HCEC 1CT (cell line): ENCODE results near the gene ZNF582.

Source experiments
- DNase-seq: peaks from one replicate; pipeline ENCODE4 v3.0.0-alpha.2; 2017

ZNF582 gene

DNA sequence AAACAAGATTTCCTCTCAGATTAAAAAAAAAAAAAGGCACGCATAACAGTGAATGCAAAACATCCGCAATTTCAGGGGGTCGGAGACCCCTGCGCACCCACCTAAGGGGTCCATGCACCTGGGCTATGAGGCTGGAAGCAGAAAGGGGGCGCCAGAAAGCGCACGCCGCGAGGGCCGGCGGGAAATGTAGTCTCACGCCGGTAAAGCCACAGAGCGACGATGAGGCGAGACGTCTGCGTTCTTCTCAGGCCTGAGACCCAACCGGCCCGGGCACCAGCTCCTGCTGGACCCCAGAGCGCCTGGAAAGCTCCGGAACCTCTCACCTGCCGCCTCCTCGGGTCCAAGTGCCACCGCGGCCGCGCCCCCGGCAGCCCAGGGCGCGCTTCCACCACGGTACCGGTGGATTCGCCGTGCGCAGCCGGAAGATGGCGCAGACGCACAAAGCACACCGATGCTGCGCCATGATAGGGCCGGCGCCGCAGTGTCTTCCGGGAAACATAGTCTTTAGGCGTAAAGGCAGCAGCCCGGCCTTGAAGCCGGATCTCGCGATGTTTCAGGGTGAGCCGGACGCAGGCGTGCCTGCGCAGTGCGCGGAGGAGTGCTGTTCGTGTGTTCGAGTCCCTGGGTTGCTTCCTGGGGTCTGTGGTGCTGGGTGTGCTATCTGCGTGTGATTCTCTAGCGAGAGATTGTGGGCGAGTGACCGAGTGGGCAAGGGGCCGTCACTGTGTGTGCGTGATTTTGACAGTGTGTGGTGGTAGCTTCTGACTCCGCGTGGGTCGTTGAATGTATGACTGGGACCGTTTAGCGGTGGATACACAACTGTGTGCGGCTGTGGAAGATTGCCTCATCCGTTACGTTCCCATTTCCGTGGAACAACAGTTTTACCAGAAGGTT, at the start of gene ZNF582:
TSS of gene ZNF582 (minus strand) at position 416 of the 894 bp plus-strand sequence. CDS start 1,782 bp downstream, outside the sequence.
- DNase-seq: peak; percentile 96

DNA sequence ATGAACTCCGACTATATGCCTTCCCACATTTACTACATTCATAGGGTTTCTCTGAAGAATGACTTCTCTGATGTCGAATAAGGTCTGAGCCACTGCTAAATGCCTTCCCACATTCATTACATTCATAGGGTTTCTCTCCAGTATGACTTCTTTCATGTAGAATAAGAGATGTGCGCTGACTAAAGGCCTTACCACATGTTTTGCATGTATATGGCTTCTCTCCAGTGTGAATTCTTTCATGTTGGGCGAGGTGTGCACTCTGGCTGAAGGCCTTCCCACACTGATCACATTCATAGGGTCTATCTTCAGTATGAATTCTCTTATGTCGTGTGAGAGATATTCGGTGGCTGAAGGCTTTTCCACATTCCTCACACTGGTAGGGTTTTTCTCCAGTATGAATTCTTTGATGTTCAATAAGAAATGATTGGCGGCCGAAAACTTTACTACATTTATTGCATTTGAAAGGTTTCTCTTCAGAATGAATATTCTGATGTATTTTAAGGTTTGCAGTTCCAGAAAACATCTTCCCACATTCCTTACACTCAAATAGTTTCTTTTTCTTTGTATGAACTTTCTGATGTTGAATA, 48.0 kb upstream of the ZNF582 start:
- DNase-seq: no peak

DNA sequence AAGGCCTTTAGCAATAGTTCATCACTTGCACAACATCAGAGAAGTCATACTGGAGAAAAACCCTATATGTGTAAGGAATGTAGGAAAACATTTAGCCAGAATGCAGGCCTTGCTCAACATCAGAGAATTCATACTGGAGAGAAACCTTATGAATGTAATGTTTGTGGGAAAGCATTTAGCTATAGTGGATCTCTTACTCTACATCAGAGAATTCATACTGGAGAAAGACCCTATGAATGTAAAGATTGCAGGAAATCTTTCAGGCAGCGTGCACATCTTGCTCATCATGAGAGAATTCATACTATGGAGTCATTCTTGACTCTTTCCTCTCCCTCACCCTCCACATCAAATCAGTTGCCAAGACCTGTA, 30.6 kb upstream of the ZNF582 start:
- no peak for DNase-seq

DNA sequence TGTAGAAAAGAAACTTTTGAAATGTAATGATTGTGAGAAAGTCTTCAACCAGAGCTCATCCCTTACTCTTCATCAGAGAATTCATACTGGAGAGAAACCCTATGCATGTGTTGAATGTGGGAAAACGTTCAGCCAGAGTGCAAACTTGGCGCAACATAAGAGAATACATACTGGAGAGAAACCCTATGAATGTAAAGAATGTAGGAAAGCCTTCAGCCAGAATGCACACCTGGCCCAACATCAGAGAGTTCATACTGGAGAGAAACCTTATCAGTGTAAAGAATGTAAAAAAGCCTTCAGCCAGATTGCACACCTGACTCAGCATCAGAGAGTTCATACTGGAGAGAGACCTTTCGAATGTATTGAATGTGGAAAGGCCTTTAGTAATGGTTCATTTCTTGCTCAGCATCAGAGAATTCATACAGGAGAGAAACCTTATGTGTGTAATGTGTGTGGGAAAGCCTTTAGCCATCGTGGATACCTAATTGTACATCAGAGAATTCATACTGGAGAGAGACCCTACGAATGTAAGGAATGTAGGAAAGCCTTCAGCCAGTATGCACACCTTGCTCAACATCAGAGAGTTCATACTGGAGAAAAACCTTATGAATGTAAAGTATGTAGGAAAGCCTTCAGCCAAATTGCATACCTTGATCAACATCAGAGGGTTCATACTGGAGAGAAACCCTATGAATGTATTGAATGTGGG, 30.1 kb upstream of the ZNF582 start:
- DNase-seq: no peak

DNA sequence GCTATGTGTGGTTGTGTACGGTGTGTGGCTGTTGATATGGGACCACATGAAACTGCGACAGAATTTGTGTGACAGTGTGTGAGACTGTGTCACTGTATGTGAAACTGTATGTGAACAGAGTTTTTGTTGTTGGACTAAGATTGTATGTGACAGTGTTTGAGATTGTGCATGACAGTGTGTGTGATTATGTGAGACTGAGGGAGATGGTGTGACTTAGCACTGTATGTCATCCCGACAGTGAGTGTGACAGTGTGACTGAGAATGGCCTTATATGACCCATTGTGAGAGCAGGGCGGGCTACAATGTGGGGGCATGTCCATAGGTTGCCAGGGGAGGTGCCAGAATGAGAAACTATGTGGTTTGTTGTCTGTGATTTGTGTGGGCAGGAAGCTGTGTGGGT, 11.7 kb upstream of the ZNF582 start:
- no peak for DNase-seq

DNA sequence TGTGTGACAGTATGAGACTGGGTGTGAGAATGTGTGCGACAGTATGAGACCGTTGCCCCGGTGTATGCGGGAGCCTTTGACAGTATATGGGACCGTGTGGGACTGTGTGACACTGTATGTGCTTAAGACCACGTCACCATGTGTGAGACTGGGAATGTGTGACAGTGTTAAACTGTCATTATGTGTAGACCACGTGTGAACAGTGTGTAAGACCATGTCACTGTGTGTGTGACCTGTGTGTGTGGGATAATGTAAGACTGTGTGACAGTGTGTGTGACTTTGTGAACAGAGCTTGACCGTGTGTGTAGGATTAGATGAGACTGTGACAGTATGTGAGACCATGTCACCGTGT, 11.3 kb upstream of the ZNF582 start:
- no peak for DNase-seq

DNA sequence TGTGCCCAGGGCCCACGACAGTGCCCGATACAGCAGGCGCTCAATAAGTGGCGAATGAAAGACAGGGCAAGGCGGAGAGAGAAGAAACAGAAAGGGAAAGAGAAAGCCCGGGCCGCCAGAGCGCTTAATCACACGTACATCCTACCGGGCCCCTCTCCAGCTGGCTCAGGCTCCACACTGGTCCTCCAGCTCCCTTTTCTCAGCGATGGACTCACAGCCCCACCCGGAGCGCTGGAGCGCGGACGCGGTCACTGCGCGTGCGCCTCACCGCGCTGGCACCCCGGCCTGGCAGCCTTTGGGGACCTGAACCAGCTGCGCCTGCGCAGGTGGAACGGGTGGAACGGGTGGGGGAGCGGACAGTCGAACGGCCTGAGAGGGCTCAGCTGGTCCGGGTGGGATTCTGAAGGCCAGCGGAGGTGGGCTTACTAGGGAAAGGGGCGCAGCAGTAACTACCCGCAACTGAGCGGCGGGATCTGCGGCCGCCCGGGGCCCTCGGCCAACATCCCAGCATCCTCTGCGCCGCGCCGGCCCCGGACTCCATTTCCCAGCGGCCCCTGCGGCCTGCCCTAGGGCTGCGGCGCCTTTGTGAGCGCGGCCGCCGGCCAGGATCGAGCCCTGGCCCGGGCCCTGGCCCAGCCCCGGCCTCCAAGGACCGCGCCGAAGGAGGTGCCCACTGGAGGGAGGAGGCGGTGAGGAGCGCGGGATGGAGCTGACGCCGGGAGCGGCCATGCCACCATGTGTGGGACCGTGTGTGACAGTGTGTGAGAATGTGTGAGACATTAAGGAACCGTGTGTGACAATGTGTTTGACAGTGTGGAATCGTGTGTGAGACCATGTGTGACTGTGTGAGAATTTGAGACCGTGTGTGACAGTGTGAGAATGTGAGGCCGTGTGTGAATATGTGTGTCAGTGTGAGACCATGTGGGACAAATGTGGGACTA, 10.7 kb upstream of the ZNF582 start, which contains the start of gene ZNF583:
TSS of gene ZNF583 (plus strand) at position 569 of the 941 bp plus-strand sequence. CDS start 2,783 bp downstream, outside the sequence.
- peak; percentile 94 for DNase-seq

DNA sequence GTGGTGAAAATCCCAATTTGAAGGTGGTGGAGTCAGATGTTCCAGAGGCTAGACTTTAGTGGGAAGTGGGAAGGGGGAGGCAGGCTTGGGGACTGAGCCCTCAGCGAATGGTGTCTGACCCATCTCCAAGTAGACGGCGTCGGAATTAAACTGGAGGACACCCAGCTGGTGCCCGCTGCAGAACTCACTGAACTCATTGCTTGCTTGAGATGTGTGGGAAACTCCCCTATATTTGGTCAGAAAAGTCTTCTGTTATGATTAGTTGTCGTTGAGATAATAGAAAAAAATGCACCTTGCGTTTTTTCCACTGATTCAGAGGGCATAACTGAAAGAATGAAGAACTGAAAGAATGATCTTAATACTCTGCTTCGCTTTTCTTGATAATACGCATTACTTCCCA, 9.9 kb upstream of the ZNF582 start:
- peak; percentile 13 for DNase-seq

DNA sequence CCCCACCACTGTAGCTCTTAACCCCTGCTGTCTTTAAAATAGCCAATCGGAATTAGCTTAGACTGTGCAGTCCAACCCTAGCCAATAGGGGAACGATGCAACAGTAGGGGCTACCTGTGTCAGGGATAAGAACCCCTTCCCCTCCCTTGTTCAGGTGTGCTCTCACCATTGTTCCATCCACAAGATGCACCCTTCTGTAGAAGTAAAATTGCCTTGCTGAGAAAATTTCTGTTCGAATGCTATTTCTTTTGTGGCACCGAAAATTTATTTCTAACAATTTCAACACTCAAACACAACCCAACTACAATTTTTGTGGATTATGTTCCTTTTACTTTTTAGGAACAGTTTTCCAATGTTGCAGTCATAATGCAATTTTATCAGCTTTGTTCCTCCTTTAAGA, 7.2 kb upstream of the ZNF582 start:
- DNase-seq: no peak

DNA sequence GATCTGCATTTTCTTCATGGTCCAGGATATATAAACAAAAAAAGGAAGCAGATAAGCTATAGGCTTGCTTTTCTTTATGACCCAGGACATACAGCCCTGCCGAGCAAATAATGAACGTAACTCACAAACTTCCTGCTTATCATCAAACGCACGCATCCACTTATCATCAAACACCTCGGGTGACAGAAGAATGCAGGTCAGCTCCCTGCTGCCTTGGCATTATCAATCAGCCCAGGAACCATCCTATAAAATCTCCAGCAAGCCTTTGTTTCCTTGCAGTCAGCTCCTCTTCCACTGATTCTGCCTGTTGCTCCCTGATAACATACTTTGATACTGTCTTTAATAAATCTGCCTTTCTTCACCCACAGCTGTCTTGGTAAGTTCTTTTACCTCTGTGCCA, 5.5 kb upstream of the ZNF582 start:
- DNase-seq: no peak

DNA sequence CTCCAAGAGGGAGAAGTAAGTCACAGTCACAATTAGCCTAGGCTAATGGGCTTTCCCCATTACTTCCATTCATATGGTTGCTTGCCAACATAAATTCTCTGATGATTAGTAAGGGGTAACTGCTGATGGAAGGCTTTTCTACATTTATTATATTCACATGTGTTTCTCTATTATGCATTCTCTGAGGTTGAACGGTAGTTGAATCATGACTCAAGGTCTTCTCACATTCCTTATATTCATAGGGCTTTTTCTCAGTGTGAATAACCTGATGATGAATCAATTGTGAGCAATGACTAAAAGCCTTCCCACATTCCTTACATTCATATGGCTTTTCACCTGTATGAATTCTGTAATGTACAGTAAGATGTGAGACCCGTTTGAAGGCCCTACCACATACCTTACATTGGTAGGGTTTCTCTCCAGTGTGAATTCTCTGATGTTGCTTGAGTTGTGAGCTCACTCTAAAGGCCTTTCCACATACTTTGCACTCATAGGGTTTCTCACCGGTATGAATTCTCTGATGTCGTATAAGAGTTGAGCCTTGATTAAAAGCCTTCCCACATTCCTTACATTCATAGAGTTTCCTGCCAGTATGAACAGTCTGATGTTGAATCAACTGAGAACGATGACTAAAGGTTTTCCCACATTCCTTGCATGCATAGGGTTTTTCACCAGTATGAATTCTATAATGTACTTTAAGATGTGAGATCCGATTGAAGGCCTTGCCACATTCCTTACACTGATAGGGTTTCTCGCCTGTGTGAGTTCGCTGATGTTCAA, 9.3 kb downstream of the ZNF582 start:
- DNase-seq: no peak

DNA sequence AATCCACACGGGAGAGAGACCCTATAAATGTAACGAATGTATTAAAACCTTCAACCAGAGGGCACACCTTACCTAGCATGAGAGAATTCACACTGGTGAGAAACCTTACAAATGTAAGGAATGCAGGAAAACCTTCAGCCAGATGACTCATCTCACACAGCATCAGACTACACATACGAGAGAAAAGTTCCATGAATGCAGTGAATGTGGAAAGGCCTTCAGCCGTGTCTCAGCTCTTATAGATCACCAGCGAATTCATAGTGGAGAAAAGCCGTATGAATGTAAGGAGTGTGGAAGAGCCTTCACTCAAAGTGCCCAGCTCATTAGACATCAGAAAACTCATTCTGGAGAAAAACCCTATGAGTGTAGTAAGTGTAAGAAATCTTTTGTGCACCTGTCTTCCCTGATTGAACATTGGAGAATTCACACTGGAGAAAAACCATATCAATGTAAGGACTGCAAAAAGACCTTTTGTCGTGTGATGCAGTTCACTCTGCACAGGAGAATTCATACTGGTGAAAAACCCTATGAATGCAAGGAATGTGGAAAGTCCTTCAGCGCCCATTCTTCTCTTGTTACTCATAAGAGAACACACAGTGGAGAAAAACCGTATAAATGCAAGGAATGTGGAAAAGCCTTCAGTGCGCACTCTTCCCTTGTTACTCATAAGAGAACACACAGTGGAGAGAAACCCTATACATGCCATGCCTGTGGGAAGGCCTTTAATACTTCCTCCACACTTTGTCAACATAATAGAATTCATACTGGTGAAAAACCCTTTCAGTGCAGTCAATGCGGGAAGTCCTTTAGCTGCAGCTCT, 16.0 kb downstream of the ZNF582 start:
- DNase-seq: no peak

DNA sequence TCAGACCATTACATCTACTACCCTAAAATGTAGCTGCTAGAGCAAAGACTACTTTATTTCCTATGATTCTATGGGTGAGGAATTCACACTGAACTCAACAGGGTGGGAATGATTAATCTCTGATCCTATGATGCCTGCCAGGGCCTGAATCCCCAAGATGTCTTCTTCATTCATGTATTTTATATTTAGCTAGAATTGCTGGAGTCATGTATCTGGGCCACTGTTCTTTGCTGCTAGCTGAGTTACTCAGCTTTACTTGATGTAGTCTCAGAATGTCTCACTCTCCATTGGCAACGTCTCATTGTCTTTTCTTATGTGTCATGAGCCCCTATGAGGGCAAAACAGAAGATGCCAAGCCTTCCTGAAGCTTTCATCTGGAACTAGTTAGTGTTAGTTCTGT, 21.1 kb downstream of the ZNF582 start:
- DNase-seq: no peak

DNA sequence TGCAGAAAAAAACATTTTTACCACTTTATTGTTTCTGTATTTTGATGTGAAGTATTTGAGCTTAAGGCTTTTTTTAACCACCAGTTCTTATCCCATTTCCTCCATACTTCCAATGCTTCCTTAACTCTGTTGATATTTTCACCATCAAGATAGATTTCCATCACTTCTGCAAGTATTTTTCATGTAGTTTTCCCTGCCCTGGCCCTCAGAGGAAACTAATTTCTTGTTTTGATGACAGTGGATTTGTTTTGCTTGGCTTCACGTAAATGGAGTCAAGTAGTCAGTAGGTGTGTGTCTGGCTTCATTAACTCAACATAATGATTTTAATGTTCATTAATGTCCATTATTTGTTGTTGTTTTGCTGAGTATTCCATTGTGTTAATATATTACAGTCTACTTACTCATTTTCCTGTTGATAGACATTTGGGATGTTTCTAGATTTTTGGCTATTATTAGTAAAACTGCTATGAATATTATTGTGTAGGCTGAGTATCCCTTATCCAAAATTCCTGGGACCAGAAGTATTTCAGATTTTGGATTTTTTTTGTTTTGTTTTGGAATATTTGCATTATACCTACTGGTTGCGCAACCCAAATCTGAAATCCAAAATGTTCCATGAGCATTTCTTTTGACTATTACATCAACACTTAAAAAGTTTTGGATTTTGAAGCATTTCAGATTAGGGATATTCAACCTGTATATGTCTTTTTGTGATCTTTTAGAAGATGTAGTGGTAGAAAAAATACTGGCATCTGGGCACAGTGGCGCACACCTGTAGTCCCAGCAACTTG, 23.3 kb downstream of the ZNF582 start:
- no peak for DNase-seq

DNA sequence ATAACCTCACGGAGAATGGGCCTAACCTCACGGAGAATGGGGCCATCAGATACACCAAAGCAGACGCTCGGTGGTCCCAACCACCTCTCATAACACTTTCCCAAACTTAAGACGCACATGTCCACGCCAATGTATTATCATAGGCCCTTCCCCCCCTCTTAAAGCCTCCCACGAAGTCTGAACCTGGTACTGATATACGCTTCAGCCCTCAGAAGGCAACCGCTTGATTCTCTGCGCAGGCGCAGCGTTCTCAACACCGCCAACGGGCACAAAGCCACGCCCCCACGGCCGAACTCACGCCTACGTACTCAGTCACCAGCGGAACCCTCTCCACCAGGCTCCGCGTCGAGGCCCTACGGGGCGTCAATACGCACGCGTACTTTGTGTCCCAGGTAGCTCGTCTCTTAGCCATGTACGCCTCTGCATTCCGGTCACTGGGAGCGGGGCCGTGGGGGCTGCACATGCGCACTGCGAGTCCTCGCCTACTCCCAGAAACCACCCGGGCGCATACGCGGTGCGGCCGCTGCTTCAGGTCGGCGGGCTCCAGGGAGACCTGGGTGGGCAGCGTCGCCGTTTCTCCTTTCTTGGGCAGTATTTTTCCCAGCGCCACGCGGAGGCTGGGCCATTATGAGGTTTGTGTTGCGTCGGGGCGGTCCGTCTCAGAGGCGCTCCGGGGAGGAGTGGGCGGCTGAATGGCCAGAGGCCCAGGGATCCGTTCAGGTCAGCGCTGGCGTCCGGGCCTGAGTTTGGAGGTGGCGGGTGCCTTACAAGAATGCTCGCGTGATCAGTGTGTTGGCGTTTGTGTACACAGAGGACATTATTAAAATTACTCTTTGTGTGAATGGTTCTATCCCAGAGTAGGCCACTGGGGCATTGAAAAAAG, 25.3 kb downstream of the ZNF582 start:
- DNase-seq: peak; percentile 49

DNA sequence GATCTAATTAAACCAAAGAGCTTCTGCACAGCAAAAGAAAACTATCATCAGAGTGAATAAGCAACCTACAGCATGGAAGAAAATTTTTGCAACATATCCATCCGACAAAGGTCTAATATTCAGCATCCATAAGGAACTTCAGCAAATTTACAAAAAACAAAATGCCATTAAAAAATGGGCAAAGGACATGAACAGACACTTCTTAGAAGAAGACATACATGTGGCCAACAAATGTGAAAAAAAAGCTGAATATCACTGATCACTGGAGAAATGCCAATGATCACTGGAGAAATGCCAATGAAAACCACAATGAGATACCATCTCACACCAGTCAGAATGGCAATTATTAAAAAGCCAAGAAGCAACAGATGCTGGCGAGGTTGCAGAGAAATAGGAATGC, 32.5 kb downstream of the ZNF582 start:
- DNase-seq: no peak

DNA sequence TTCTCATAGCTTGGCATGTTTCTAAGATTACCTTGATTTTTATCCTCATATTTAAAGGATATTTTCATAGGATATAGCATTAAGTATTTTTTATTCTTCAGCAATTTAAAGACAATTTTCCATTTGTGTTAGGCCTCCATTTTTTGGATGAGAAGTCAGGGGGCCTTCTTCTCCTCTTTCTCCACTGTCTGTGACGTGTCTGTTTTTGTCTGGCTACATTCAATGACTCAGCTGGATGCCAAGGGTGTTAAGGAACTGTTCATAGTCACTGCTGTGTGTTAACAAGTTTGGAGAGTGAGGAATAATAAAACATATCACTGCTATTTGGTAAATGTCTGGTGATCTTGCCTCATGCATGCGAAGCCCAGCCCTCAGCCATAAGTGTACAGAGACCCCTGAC, 36.4 kb downstream of the ZNF582 start:
- no peak for DNase-seq

DNA sequence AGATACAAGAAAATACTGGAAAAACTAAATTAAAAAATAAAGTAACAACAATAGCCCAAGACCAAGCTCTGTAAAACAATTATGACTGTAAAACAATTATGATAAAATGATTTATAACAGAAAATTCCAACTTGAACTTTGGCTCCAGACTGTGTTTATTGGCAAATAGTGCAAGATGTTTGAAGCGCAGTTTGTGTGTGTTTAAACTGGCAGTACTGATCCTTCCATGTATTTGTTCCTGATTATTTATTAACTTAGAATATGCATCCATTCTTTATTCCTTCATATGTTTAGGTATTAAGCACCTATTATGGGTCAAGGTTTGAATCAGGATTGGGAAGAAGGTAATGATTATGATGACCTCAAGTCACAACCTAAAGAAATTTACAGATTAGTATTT, 37.8 kb downstream of the ZNF582 start:
- DNase-seq: no peak

DNA sequence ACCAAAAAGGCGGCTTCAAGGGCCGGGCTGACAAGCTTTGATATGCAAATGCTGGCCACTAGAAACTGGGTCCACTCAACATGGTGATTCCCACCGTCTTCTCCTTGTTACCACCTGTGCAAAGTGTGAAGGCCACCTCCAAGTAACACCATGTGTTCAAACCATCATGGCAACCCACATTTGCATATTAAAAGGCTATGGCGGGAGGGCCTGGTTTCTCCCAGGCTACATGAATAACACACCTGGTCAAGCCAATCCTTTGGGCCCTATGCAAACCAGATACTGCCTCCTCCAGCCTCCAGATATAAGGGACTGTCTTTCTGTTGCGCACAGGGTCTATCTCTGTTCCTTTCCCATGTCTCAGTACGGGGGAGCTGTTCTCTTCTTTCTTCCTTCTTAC, 42.1 kb downstream of the ZNF582 start:
- no peak for DNase-seq
